MM.1S (cell line): ENCODE results near the gene SUPT3H.

ENCODE experiments used
- EZH2 ChIP-seq: fragments of 300-600 bp; sonication (generic); optimal IDR thresholded peaks from 2 replicates; pipeline ENCODE3; 2017; ENCODE audit warnings: low read depth, mild to moderate bottlenecking, antibody characterized with exemption, low read length, mixed read lengths
- EZH2phosphoT487 ChIP-seq: fragments of 300-600 bp; sonication (generic); IDR thresholded peaks from 2 replicates; pipeline ENCODE4 v1.6.1; 2018; ENCODE audit warnings: antibody characterized with exemption, low read length

DNA sequence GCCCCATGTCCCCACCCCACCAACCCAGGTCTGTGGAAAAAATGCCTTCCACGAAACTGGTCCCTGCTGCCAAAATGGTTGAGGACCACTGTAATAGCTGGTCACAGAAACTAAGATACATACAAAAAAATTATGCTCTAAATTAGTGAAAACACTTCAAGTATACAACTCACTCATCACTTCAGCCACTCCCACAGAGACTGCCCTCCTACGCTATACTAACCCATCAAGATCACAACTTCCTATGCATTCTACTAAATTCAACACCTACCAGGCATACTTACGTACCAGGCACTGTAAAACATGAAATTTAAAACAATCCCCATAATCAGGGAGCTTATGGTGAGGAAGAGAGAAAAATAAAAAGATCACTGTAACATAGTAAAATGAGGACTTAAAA lies 26.7 kb downstream of the SUPT3H start:
- TF ChIP-seq EZH2 = no peak
- TF ChIP-seq EZH2phosphoT487 = no peak
